NB4 (cell line): ENCODE data around the gene SP2.
A peak's percentile ranks its signal among the peaks of the same experiment; 100 is the strongest.

Experiments
- CTCF ChIP-seq: IDR thresholded peaks from one replicate; pipeline ENCODE4 v1.5.1; 2012; ENCODE audit warnings: low read depth, low read length
- TF ChIP-seq, protein P1 (sequence below): IDR thresholded peaks from 2 replicates; pipeline ENCODE4 v1.6.1; 2011; ENCODE audit warnings: low read depth, low read length

DNA sequence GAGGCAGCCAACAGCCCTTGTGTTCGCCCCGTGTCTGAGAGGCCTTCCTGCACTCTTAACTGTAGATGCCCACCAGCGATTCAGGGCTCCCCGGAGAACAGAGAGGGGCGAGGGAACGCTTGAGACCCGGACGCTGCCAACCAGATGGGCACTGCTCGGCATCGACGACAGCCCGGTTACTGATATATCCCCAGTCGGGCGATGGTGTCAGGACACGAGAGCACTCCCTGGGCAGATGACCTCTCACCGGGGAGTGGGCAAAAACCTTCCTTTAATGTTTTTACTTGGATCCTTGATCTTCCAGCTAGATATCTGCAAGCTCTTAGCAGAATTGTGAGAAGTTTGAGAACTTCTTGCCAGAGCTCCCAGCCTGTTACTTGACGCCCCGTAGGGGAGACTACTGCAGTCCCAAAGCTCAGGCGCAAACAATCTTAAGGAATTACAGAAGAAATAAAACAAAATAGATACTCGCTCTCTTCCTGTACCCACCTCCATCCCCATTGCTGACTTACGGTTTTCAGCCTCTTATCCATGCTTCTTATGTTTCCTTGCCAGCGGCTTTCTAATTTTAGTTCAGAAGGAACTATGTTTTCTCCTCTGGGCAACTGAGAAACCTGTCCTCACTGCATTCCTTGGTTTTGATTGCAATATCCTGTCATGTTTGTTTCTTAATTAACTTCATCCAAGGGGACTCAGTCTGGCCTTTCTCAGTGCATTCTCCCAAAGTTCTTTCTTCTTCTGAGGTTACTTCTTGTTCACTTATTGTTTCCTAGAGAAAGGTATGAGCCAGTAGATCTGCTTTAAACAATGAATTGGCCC is 845 bp downstream of the SP2 start:
- TF ChIP-seq CTCF: no peak
- TF ChIP-seq, protein P1, sequence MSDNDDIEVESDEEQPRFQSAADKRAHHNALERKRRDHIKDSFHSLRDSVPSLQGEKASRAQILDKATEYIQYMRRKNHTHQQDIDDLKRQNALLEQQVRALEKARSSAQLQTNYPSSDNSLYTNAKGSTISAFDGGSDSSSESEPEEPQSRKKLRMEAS: 0 out of 2 replicates have a peak, but pooled peaks have one; percentile 27
